ENCODE measurements around the gene FUCA1.

DNA sequence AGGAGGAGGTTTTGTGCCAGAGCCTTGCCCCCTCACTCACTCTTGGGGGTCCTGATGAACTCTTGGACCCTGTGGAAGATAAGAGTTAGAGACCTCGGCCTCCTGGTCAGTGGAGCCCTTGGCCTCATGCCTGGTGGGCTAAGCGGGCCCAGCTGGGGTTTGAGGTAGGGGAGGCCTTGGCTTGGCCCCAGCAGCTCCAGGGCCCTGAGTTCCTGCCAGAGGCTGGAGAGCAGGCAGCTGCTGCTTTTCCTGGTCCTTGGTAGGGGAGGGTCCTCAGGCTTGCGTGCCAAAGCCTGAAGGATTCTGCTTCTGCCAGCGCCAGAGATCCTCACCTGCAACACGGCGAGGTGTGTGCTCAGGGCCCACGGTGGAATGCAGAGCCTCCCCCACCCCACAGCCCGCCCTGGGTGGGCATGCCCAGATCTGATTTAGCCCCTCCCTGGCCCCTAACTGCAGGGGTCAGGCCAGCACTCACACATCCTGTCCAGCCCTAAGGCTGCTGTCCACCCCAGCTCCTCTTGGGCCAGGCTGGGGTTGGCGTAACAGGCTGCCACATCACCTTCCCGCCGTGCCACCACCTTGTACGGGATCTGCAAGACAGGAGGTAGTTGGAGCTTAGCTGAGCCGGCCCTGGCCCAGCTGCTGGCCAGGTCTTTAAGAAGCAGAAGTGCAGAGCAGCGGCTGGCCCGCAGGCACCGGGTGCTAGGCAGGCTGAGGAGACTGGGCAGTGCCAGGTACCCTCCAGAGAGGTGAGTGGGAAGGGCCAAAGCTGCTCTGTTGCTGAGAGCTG lies 72.2 kb downstream of the FUCA1 start:
- no peak for TF ChIP-seq CTCF (IDR thresholded peaks at IDR 0.05; ENCODE audit: insufficient read depth, low read length)
- no peak for TF ChIP-seq POLR2AphosphoS5 (IDR thresholded peaks at IDR 0.05; ENCODE audit: low read depth)
- TF ChIP-seq GABPA (IDR thresholded peaks at IDR 0.05; ENCODE audit: low read depth), result no peak
- TF ChIP-seq REST (IDR thresholded peaks at IDR 0.05; ENCODE audit: insufficient replicate concordance, low read depth), result no peak
